ENCODE data around the gene ICAM2.

DNA sequence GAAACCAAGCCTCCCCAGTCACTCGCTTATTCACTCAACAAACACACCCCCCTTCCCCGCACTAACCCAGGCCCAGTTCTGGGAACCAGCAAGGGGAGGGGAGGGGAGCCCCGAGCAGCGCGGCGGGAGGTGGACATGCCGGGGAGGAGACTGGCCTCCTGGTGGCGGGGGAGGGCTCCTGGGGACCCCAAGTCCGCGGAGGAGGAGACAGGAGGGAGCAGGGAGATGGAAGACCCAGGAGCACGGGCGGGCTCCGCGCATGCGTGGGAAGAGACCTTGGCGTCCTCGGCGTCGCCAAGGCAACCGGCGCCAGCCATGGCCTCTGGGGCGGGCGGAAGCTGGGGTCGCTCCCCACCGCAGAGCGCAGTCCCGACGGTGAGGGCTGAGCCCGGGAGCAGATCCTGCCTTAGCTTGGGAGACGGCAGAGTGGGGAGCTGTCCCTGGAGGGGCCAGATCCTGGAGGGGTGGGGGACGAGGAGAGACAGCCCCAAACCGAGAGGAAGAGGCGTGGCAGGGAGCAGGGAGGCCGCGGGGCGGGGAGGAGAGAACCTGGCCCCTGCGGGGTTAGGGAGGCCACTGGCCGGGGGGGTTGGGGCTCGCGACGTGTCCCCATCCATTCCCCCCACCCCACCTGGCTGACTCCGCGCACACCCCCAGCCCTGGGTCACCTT lies 22.2 kb downstream of the ICAM2 start, which contains the start of gene PRR29:
- TF ChIP-seq, protein P1, sequence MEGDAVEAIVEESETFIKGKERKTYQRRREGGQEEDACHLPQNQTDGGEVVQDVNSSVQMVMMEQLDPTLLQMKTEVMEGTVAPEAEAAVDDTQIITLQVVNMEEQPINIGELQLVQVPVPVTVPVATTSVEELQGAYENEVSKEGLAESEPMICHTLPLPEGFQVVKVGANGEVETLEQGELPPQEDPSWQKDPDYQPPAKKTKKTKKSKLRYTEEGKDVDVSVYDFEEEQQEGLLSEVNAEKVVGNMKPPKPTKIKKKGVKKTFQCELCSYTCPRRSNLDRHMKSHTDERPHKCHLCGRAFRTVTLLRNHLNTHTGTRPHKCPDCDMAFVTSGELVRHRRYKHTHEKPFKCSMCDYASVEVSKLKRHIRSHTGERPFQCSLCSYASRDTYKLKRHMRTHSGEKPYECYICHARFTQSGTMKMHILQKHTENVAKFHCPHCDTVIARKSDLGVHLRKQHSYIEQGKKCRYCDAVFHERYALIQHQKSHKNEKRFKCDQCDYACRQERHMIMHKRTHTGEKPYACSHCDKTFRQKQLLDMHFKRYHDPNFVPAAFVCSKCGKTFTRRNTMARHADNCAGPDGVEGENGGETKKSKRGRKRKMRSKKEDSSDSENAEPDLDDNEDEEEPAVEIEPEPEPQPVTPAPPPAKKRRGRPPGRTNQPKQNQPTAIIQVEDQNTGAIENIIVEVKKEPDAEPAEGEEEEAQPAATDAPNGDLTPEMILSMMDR (IDR thresholded peaks at IDR 0.05), result no peak
- TF ChIP-seq POLR2A (IDR thresholded peaks at IDR 0.05), result no peak

All from Peyer's patch (tissue), 4 donors.